SJSA1 (cell line): ENCODE data around the gene ARSD. TPM values are rescaled to one million over a fixed set of nuclear protein-coding genes. Genes with fewer than 3 reads are reported as not detected.
"Not testable (repeated sequence)": the region's sequence is repeated elsewhere in the genome, so short reads cannot be mapped to it uniquely, and the experiment has no call there.

Experiments
- DNase-seq, 2 experiments: peaks; one replicate each; pipeline ENCODE4 v3.0.0-alpha.2; 2015 to 2020; ENCODE audit warnings: low spot score in 2 of 2, low read depth in 1 of 2
- H3K27ac ChIP-seq: fragments of 250-450 bp; sonication (Bioruptor Pico); 2 replicates; pipeline ENCODE4 v1.5.1; 2020; ENCODE audit warnings: mild to moderate bottlenecking, moderate library complexity
- H3K27me3 ChIP-seq: fragments of 250-450 bp; sonication (Bioruptor Pico); replicated peaks from 2 replicates; pipeline ENCODE4 v1.5.1; 2020; ENCODE audit warnings: mild to moderate bottlenecking, moderate library complexity
- H3K36me3 ChIP-seq: fragments of 250-450 bp; sonication (Bioruptor Pico); 2 replicates; pipeline ENCODE4 v1.5.1; 2020; ENCODE audit warnings: mild to moderate bottlenecking
- H3K4me1 ChIP-seq: fragments of 250-450 bp; sonication (Bioruptor Pico); replicated peaks from 2 replicates; pipeline ENCODE4 v1.6.1; 2021; ENCODE audit warnings: mild to moderate bottlenecking
- H3K4me3 ChIP-seq: fragments of 250-450 bp; sonication (Bioruptor Pico); 2 replicates; pipeline ENCODE4 v1.5.1; 2020; ENCODE audit warnings: mild to moderate bottlenecking
- H3K9me3 ChIP-seq: fragments of 250-450 bp; sonication (Bioruptor Pico); replicated peaks from 2 replicates; pipeline ENCODE4 v1.5.1; 2020; ENCODE audit warnings: mild to moderate bottlenecking
- total RNA-seq: library from RNA; depleted of rRNA; stranded (reverse); fragments of >200 nt; shearing (Covaris generic); gene quantifications from 2 replicates; pipeline ENCODE4 v1.2.3, GENCODE V29; 2014; rRNA removed

The ARSD gene
- total RNA-seq, result 7.7 and 14.7 TPM in 2 replicates

GRCh38 chrX:2928583-2929434 lies at the start of gene ARSD:
Gene ARSD, minus strand, starts transcription at chrX:2929339. Its CDS starts 64 bp downstream, at chrX:2929275.
- Histone ChIP-seq H3K9me3 (no peaks in the 10 kb centered on the region), H3K36me3 (0 out of 2 replicates have a peak, but pooled peaks cover 3% of the 10 kb centered on the region), H3K4me3 (peak within 1 kb of the TSS; percentile 87), H3K27ac (peak within 1 kb of the TSS; percentile 99), H3K27me3 (no peaks in the 10 kb centered on the region), H3K4me1 (peaks cover 3% of the 10 kb centered on the region; the same call in 1 of the 2 replicates)
- peak; percentile 83 to 94 for DNase-seq

GRCh38 chrX:2978639-2979038 lies 49.5 kb upstream of the ARSD start:
- not testable (repeated sequence) for H3K36me3 ChIP-seq, H3K4me3 ChIP-seq, H3K27ac ChIP-seq, H3K9me3 ChIP-seq, H3K27me3 ChIP-seq, H3K4me1 ChIP-seq, DNase-seq

GRCh38 chrX:2974961-2975360 lies 45.8 kb upstream of the ARSD start:
- DNase-seq, result no peak
- Histone ChIP-seq H3K4me3 (no peak overlapping the region), H3K27ac (no peak overlapping the region), H3K27me3 (no peaks in the 10 kb centered on the region), H3K9me3 (no peaks in the 10 kb centered on the region), H3K4me1 (no peaks in the 10 kb centered on the region), H3K36me3 (no peaks in the 10 kb centered on the region)

DNA sequence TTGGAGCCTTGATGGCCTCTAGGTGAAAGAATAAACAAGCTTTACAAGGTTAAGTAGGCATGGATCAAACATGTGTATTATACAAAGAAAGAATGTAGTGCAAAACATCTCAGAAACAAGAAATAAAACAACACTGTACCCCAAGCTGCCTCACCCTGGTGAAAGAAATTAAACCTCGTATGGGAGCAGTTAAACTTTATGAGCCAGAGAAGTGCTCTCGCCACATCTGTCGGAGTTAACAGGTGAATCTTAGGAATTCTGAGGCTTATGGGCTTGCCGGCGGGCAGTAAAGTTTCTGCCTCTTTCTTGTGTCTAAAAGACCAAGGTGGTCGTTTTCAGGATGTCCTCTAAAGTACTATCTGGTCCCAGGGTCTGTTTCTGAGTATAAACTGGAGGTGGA lies 43.3 kb upstream of the ARSD start:
- Histone ChIP-seq H3K9me3 (no peaks in the 10 kb centered on the region), H3K36me3 (no peaks in the 10 kb centered on the region), H3K27ac (no peak overlapping the region), H3K27me3 (no peaks in the 10 kb centered on the region), H3K4me1 (peaks cover 7% of the 10 kb centered on the region; the same call in 1 of the 2 replicates), H3K4me3 (no peak overlapping the region)
- no peak for DNase-seq

- Histone ChIP-seq H3K27ac (no peak overlapping the region), H3K4me1 (peaks cover 22% of the 10 kb centered on the region), H3K9me3 (no peaks in the 10 kb centered on the region), H3K4me3 (no peak overlapping the region), H3K36me3 (no peaks in the 10 kb centered on the region), H3K27me3 (no peaks in the 10 kb centered on the region)
- DNase-seq, result no peak
Observed at GRCh38 chrX:2969021-2969420, 39.9 kb upstream of the ARSD start.

DNA sequence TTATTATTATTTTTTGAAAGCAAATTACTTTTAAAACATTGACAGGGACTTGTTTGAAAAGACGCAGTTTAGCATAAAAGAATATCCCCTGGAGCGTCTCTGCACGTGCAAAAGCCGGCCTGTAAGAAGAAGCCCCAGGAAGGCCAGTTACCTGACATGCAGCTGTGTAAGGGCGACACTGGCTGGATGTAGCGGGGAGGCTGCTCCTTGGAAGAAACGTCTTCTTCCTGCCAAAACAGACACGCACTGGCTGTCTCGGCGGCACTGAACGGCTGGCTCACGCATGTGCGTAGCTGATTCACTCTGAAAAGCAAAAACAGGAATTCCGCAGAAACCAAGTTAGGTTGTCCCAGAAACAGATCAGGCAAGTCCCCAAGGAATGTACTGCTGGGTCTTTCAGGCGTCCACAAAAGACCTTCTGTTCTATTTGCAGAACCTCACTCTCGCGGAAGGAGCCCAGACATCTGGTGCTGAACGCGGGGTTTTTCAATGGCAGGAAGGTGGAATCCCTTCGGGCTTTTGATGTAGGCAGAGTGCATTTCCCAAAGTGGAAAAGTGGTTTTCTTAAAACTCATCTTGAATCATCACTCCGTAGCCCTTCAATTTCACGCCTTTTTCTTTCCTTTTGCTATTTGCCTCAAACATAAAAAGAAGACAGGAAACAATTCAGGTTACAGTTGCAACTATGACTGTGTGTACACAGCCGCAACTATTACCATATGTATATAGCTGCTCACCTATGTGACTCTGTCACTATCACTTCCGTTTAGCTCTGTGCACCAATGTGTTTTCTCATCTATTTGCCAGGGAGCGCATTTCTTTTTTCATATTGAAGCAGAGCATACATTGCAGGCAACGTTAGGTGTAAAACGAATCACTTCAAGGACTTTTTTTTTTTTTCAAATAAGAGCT lies 39.1 kb upstream of the ARSD start:
- H3K4me1 ChIP-seq, result peaks cover 27% of the 10 kb centered on the region
- peak overlapping the region; percentile 25 for H3K4me3 ChIP-seq
- no peaks in the 10 kb centered on the region for H3K9me3 ChIP-seq
- H3K36me3 ChIP-seq, result no peaks in the 10 kb centered on the region
- H3K27me3 ChIP-seq, result no peaks in the 10 kb centered on the region
- H3K27ac ChIP-seq, result no peak overlapping the region
- peak; percentile 30 to 47 for DNase-seq

GRCh38 chrX:2967584-2967983 lies 38.4 kb upstream of the ARSD start:
- peaks cover 27% of the 10 kb centered on the region for H3K4me1 ChIP-seq
- H3K27ac ChIP-seq, result no peak overlapping the region
- peak overlapping the region; percentile 25 for H3K4me3 ChIP-seq

DNA sequence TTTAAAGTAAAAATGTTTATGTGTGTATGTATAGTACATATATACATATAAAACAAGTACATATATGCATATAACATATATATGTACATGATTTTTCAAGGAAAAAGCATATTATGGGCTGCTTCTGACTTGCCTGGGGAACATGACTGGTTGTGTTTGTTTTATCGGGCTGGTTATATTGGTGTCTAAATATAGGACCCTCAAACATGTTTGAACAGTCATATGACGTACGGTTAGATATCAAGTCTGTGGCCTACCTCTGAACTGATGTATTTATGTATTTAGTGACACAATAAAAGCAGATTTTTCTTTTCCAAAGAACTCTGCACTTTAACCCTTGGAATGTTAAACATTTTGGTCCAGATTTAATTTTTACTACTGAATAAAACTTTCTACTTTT lies 37.9 kb upstream of the ARSD start:
- no peaks in the 10 kb centered on the region for H3K27me3 ChIP-seq
- H3K27ac ChIP-seq, result no peak overlapping the region
- no peak overlapping the region for H3K4me3 ChIP-seq
- H3K9me3 ChIP-seq, result no peaks in the 10 kb centered on the region
- DNase-seq, result no peak
- no peaks in the 10 kb centered on the region for H3K36me3 ChIP-seq
- peaks cover 27% of the 10 kb centered on the region for H3K4me1 ChIP-seq

More at GRCh38 chrX:2967584-2967983, 38.4 kb upstream of the ARSD start:
- no peaks in the 10 kb centered on the region for H3K9me3 ChIP-seq
- no peaks in the 10 kb centered on the region for H3K36me3 ChIP-seq
- H3K27me3 ChIP-seq, result no peaks in the 10 kb centered on the region
- DNase-seq, result no peak

- peaks cover 27% of the 10 kb centered on the region for H3K4me1 ChIP-seq
- no peaks in the 10 kb centered on the region for H3K27me3 ChIP-seq
- no peaks in the 10 kb centered on the region for H3K9me3 ChIP-seq
- H3K4me3 ChIP-seq, result no peak overlapping the region
- DNase-seq, result no peak
- H3K27ac ChIP-seq, result no peak overlapping the region
- H3K36me3 ChIP-seq, result no peaks in the 10 kb centered on the region
Observed at GRCh38 chrX:2965965-2966364, 36.8 kb upstream of the ARSD start.

DNA sequence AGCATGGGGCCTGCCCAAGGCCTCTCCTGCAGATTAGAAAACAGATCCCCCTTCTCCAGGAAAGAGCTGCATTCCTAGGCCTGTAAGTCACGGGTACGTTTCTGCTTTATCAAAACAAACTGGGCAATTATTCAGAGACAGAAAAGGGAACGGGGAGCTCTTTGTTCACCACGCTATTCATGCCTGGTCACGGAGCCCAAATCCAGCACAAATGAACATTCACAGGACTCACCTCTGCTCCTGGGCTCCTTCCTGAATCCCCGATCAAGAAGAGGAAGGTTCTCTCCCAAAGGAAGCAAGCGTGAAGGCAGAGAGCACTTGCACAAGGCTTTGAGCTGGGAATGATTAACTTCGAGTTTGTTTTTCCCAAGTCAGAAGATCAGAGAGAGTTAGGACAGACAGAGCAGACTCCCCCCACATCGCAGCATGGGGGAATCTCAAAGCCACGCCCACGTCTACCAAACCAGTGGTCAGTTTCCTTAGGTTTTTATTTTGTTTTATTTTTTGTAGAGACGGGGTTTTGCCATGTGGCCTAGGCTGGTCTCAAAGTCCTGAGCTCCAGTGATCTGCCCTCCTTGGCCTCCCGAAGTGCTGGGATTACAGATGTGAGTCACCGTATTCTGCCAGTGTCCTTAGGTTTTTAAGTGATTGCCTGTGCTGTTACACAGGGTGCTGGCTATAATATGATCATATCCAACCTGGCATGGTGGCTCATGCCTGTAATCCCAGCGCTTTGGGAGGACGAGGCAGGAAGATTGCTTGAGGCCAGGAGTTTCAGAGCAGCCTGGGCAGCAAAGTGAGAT lies 35.1 kb upstream of the ARSD start:
- H3K27me3 ChIP-seq, H3K36me3 ChIP-seq, H3K9me3 ChIP-seq, H3K4me3 ChIP-seq: not testable (repeated sequence)
- Histone ChIP-seq H3K27ac (peak overlapping the region; percentile 96), H3K4me1 (peaks cover 27% of the 10 kb centered on the region)
- peak; percentile 59 to 80 for DNase-seq

- peaks cover 27% of the 10 kb centered on the region for H3K4me1 ChIP-seq
- H3K4me3 ChIP-seq, DNase-seq, H3K27me3 ChIP-seq, H3K9me3 ChIP-seq, H3K36me3 ChIP-seq: not testable (repeated sequence)
- peak overlapping the region; percentile 96 for H3K27ac ChIP-seq
Observed at GRCh38 chrX:2963449-2963848, 34.3 kb upstream of the ARSD start.

DNA sequence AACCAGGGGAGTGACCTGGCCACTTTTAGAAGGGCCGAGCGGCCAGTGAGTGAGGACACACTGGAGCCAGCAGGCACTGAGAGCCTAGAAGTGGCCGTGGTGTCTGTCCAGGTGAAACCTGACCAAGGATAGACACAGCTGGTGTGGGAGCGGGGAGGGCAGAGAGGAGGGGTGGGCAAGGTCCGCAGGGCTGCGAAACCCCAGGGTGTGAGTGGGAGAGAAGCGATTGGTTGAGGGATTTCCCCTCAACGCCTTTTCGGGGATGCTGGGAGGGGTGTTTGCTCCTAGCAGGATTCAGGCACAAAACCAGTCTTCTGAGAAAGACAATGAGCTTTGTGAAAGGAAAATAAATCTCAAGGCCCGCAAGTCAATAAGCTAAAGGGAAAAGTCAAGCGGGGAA lies 33.2 kb upstream of the ARSD start:
- Histone ChIP-seq H3K36me3 (no peaks in the 10 kb centered on the region), H3K4me1 (peaks cover 20% of the 10 kb centered on the region), H3K27me3 (no peaks in the 10 kb centered on the region), H3K4me3 (no peak overlapping the region), H3K27ac (no peak overlapping the region), H3K9me3 (no peaks in the 10 kb centered on the region)
- no peak for DNase-seq

GRCh38 chrX:2960861-2961515 lies 31.8 kb upstream of the ARSD start:
- no peak overlapping the region for H3K27ac ChIP-seq
- no peak for DNase-seq
- no peaks in the 10 kb centered on the region for H3K36me3 ChIP-seq
- H3K4me3 ChIP-seq, result no peak overlapping the region
- no peaks in the 10 kb centered on the region for H3K27me3 ChIP-seq
- no peaks in the 10 kb centered on the region for H3K9me3 ChIP-seq
- peaks cover 16% of the 10 kb centered on the region for H3K4me1 ChIP-seq
